WTC11 (cell line): Measurements from ENCODE around the gene TTC39C.

ENCODE experiments used
- ZBTB21 ChIP-seq: sonication (generic); formaldehyde crosslinking; IDR thresholded peaks from 2 replicates; pipeline ENCODE4 v1.8.1; 2023; ENCODE audit warnings: mild to moderate bottlenecking, missing genetic modification reagents, borderline replicate concordance
- TF ChIP-seq, protein P1 (sequence below): sonication (generic); formaldehyde crosslinking; IDR thresholded peaks from 2 replicates; pipeline ENCODE4 v1.8.1; 2023; ENCODE audit warnings: mild to moderate bottlenecking, missing genetic modification reagents, moderate library complexity
- TF ChIP-seq, protein P2 (sequence below): fragments of 200-600 bp; IDR thresholded peaks from 2 replicates; pipeline ENCODE4 v1.8.0; 2022; ENCODE audit warnings: antibody characterized with exemption
- TF ChIP-seq, protein P3 (sequence below): sonication (generic); formaldehyde crosslinking; IDR thresholded peaks from 2 replicates; pipeline ENCODE4 v1.8.1; 2022; ENCODE audit warnings: mild to moderate bottlenecking, moderate library complexity, missing genetic modification reagents
- TF ChIP-seq, protein P4 (sequence below): sonication (generic); formaldehyde crosslinking; IDR thresholded peaks from 2 replicates; pipeline ENCODE4 v1.8.1; 2022; ENCODE audit warnings: missing genetic modification reagents, borderline replicate concordance

DNA sequence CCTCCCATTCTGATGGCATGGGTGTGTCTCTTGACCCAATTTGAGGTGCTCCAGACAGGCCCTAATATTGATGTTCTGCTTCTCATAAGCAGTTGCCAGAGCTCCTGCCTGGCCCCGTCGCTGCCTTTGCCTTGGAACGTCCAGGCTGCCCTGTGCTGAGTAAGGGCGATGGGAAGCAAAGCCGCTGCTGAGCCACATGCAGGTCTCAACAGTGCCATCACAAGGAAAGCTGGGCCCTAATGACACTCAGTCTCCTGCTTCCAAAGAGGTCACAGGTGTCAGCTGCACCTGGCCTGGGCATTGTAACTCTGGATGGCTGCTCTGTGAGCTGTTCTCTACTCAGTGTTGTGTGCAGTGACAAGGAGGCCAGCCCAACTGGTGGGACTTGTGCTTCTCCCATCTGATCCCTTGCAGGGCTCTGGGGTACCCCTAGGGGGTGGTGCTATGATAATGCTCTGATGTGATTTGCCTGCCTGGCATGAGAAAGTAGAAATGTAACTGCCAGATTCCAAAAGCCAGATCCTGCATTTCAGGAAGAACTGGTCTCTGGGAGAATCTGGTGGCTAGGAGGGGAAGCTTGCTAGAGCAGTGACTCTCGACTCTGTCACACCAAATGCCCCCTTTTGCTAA lies 8.7 kb downstream of the TTC39C start:
- TF ChIP-seq, protein P1, sequence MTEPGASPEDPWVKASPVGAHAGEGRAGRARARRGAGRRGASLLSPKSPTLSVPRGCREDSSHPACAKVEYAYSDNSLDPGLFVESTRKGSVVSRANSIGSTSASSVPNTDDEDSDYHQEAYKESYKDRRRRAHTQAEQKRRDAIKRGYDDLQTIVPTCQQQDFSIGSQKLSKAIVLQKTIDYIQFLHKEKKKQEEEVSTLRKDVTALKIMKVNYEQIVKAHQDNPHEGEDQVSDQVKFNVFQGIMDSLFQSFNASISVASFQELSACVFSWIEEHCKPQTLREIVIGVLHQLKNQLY (CRISPR knock-in tag) = no peak
- TF ChIP-seq, protein P2, sequence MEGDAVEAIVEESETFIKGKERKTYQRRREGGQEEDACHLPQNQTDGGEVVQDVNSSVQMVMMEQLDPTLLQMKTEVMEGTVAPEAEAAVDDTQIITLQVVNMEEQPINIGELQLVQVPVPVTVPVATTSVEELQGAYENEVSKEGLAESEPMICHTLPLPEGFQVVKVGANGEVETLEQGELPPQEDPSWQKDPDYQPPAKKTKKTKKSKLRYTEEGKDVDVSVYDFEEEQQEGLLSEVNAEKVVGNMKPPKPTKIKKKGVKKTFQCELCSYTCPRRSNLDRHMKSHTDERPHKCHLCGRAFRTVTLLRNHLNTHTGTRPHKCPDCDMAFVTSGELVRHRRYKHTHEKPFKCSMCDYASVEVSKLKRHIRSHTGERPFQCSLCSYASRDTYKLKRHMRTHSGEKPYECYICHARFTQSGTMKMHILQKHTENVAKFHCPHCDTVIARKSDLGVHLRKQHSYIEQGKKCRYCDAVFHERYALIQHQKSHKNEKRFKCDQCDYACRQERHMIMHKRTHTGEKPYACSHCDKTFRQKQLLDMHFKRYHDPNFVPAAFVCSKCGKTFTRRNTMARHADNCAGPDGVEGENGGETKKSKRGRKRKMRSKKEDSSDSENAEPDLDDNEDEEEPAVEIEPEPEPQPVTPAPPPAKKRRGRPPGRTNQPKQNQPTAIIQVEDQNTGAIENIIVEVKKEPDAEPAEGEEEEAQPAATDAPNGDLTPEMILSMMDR = no peak; the same call in 1 of the 2 replicates
- TF ChIP-seq, protein P3, sequence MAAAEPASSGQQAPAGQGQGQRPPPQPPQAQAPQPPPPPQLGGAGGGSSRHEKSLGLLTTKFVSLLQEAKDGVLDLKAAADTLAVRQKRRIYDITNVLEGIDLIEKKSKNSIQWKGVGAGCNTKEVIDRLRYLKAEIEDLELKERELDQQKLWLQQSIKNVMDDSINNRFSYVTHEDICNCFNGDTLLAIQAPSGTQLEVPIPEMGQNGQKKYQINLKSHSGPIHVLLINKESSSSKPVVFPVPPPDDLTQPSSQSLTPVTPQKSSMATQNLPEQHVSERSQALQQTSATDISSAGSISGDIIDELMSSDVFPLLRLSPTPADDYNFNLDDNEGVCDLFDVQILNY = no peak
- no peak for TF ChIP-seq ZBTB21
- TF ChIP-seq, protein P4, sequence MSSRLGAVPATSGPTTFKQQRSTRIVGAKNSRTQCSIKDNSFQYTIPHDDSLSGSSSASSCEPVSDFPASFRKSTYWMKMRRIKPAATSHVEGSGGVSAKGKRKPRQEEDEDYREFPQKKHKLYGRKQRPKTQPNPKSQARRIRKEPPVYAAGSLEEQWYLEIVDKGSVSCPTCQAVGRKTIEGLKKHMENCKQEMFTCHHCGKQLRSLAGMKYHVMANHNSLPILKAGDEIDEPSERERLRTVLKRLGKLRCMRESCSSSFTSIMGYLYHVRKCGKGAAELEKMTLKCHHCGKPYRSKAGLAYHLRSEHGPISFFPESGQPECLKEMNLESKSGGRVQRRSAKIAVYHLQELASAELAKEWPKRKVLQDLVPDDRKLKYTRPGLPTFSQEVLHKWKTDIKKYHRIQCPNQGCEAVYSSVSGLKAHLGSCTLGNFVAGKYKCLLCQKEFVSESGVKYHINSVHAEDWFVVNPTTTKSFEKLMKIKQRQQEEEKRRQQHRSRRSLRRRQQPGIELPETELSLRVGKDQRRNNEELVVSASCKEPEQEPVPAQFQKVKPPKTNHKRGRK (CRISPR knock-in tag) = no peak
